Neuronal stem cell (in vitro differentiated cells): Measurements from ENCODE around the gene LSMEM2.

Experiments used
- DNase-seq: peaks from one replicate; pipeline ENCODE4 v3.0.0-alpha.2; 2013; ENCODE audit warnings: low spot score
- H2AFZ ChIP-seq: one replicate; pipeline ENCODE4 v1.6.1; 2013; ENCODE audit warnings: mild to moderate bottlenecking, low read length, inconsistent platforms
- H2AK5ac ChIP-seq: 2 replicates; pipeline ENCODE4 v1.6.1; 2013; ENCODE audit warnings: low read depth, mild to moderate bottlenecking, inconsistent platforms, low read length, moderate library complexity, mixed read lengths
- H2BK120ac ChIP-seq: 2 replicates; pipeline ENCODE4 v1.6.1; 2013; ENCODE audit warnings: low read depth, mild to moderate bottlenecking, inconsistent platforms, low read length, moderate library complexity, mixed read lengths
- H2BK12ac ChIP-seq: one replicate; pipeline ENCODE4 v1.6.1; 2013; ENCODE audit warnings: low read length, inconsistent platforms
- H2BK15ac ChIP-seq: 2 replicates; pipeline ENCODE4 v1.6.1; 2013; ENCODE audit warnings: mild to moderate bottlenecking, low read length, inconsistent platforms, mixed read lengths
- H2BK5ac ChIP-seq: one replicate; pipeline ENCODE4 v1.6.1; 2013; ENCODE audit warnings: inconsistent platforms, mild to moderate bottlenecking, low read length, moderate library complexity
- H3K14ac ChIP-seq: one replicate; pipeline ENCODE4 v1.6.1; 2013; ENCODE audit warnings: low read length, inconsistent platforms
- H3K18ac ChIP-seq: 2 replicates; pipeline ENCODE4 v1.6.1; 2013; ENCODE audit warnings: low read length, inconsistent platforms
- H3K23ac ChIP-seq: 2 replicates; pipeline ENCODE4 v1.6.1; 2013; ENCODE audit warnings: low read depth, mild to moderate bottlenecking, mixed read lengths, low read length, inconsistent platforms; ENCODE audit not compliant: poor library complexity
- H3K27ac ChIP-seq: replicated peaks from 3 replicates; pipeline ENCODE4 v1.5.1; 2013; ENCODE audit warnings: low read length, inconsistent platforms
- H3K27me3 ChIP-seq, 3 experiments: 2 replicates each; pipeline ENCODE4 v1.6.1; 2013; ENCODE audit warnings: low read length in 3 of 3, mild to moderate bottlenecking in 2 of 3, inconsistent platforms in 1 of 3, low read depth in 1 of 3, mixed read lengths in 1 of 3, moderate library complexity in 1 of 3; ENCODE audit not compliant: control insufficient read depth in 3 of 3, insufficient read depth in 3 of 3
- H3K36me3 ChIP-seq, 2 donors: replicated peaks in 1 of 2; 2 replicates each; pipeline ENCODE4 v1.6.1; 2013; ENCODE audit warnings: low read length in 2 of 2; ENCODE audit not compliant: control insufficient read depth in 2 of 2, insufficient read depth in 2 of 2
- H3K4ac ChIP-seq: 2 replicates; pipeline ENCODE4 v1.6.1; 2013; ENCODE audit warnings: inconsistent platforms, mild to moderate bottlenecking, low read length, moderate library complexity
- H3K4me1 ChIP-seq, 2 donors: 1 replicate in 1 of 2; 2 replicates in 1 of 2; pipeline ENCODE4 v1.6.1; 2013; ENCODE audit warnings: low read length in 2 of 2, low read depth in 1 of 2; ENCODE audit not compliant: control insufficient read depth in 2 of 2, insufficient read depth in 1 of 2
- H3K4me2 ChIP-seq: one replicate; pipeline ENCODE4 v1.6.1; 2013; ENCODE audit warnings: mild to moderate bottlenecking, low read length, inconsistent platforms; ENCODE audit not compliant: insufficient read depth, poor library complexity, severe bottlenecking
- H3K4me3 ChIP-seq, 2 donors: 2 replicates each; pipeline ENCODE4 v1.5.1; 2013; ENCODE audit warnings: low read length in 2 of 2, mild to moderate bottlenecking in 2 of 2, inconsistent platforms in 1 of 2, moderate library complexity in 1 of 2
- H3K79me1 ChIP-seq: one replicate; pipeline ENCODE4 v1.6.1; 2013; ENCODE audit warnings: low read depth, mild to moderate bottlenecking, inconsistent platforms, low read length, moderate library complexity
- H3K9ac ChIP-seq: one replicate; pipeline ENCODE4 v1.6.1; 2013; ENCODE audit warnings: mild to moderate bottlenecking, low read depth, low read length, inconsistent platforms; ENCODE audit not compliant: poor library complexity
- H3K9me3 ChIP-seq, 2 donors: replicated peaks in 1 of 2; 2 replicates each; pipeline versions ENCODE3 to v1.6.1; 2013; ENCODE audit warnings: low read length in 2 of 2, mild to moderate bottlenecking in 2 of 2, inconsistent platforms in 1 of 2, low read depth in 1 of 2, mixed read lengths in 1 of 2, moderate library complexity in 1 of 2; ENCODE audit not compliant: control insufficient read depth in 2 of 2, insufficient read depth in 1 of 2
- H4K8ac ChIP-seq: one replicate; pipeline ENCODE4 v1.6.1; 2013; ENCODE audit warnings: low read depth, mild to moderate bottlenecking, inconsistent platforms, low read length, moderate library complexity
- H4K91ac ChIP-seq: one replicate; pipeline ENCODE4 v1.6.1; 2013; ENCODE audit warnings: low read length, low read depth, mild to moderate bottlenecking, inconsistent platforms; ENCODE audit not compliant: poor library complexity
- whole genome bisulfite sequencing, 2 donors: extraction: QIAGEN DNeasy Blood & Tissue Kit; methylation state at CpG; one replicate each; pipeline ENCODE4 v1.1.7; 2013; ENCODE audit warnings: missing lambda C conversion rate in 2 of 2, mixed read lengths in 1 of 2; ENCODE audit not compliant: insufficient read length in 2 of 2, insufficient replicate concordance in 1 of 2; ENCODE audit errors: extremely low coverage in 2 of 2; 5-methylcytosine and 5-hydroxymethylcytosine counted together

LSMEM2 gene

DNA sequence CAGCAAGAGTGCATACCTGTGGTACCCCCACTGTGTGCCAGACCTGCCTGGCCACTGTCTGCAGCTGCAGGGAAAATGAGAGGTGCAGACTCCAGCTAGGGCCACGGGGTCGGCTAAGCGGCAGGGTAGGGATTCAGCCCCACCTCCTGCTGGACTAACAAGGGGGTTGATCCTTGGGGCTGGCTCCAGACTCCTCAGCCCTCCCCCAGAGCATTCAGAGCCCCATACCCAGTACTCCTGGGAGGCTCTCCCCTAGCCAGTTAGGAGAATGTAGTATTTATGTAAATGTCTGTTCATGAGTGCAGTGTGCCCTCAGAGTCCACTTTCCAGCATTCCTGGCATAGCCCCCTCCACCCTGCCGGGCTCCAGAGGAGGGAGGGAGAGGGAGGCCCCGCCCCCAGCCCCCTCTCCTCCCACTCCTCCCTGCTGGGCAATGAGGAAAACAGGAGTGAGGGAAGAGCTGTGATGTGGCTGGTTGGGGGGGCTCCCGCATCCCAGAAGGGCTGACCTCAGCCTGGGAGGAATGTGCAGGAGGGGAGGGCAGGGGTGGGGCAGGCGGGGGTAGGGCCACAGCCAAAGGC is 14.4 kb upstream of the LSMEM2 start:
- Histone ChIP-seq H4K91ac (peak overlapping the region; percentile 64), H2AFZ (peak overlapping the region; percentile 77), H3K14ac (peak overlapping the region; percentile 39), H3K4me1 (peaks cover 56 to 72% of the 10 kb centered on the region in 2 donors), H3K4me3 (no peak overlapping the region), H3K27ac (peak overlapping the region; percentile 95), H3K9me3 (no peaks in the 10 kb centered on the region), H3K4ac (no peak overlapping the region), H3K27me3 (no peaks in the 10 kb centered on the region), H2AK5ac (peak overlapping the region; percentile 66), H3K18ac (peak overlapping the region; percentile 89), H2BK15ac (peak overlapping the region; percentile 23), H2BK5ac (peak overlapping the region; percentile 80), H3K36me3 (peaks cover under 1 to 2% of the 10 kb centered on the region in 2 donors), H3K4me2 (peak overlapping the region; percentile 42), H3K23ac (no peak overlapping the region), H4K8ac (peak overlapping the region; percentile 99), H3K9ac (peak overlapping the region; percentile 32), H2BK12ac (peak overlapping the region; percentile 3), H3K79me1 (peaks cover 3% of the 10 kb centered on the region), H2BK120ac (peak overlapping the region; percentile 2)
- DNase-seq: peak; percentile 96
- WGBS, 2 donors: no CpG with 5 or more reads among the region's 7 CpGs

DNA sequence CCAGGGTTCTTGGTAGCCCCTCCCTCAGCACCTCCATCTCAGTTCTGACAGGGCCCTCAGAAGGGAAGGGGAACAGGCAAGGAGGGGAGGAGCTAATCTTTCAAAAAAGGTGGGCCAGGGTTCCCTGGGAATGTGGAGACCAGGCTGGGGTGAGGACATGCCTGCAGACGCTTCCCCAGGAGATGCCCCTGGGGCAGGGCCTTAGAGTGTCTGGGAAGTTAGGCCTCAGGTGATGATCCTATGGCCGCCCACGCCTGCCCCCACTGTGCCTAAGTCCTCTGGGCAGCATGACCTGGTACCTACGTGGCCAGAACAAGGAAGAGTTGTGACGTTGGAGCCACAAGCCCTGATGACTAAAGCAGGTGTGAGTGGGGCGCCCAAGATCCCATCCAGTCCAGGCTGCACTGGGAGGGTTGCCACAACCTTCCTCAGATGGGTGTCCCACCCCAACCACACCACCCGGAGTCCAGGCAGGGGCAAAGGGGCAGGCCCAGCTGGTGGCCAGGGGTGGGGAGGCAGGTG is 13.9 kb upstream of the LSMEM2 start:
- Histone ChIP-seq H3K27me3 (no peaks in the 10 kb centered on the region), H3K14ac (peak overlapping the region; percentile 39), H2AK5ac (peak overlapping the region; percentile 98), H3K4me3 (no peak overlapping the region), H3K9me3 (no peaks in the 10 kb centered on the region), H3K18ac (peak overlapping the region; percentile 99), H3K9ac (peak overlapping the region; percentile 34), H3K4ac (peak overlapping the region; percentile 87), H2BK120ac (peak overlapping the region; percentile 88), H3K4me2 (no peak overlapping the region), H4K91ac (peak overlapping the region; percentile 98), H2BK15ac (peak overlapping the region; percentile 94), H3K4me1 (peaks cover 55 to 74% of the 10 kb centered on the region in 2 donors), H2BK5ac (peak overlapping the region; percentile 99), H3K79me1 (peaks cover 3% of the 10 kb centered on the region), H3K23ac (peak overlapping the region; percentile 25), H2AFZ (peak overlapping the region; percentile 77), H2BK12ac (peak overlapping the region; percentile 97), H3K27ac (peak overlapping the region; percentile 82), H4K8ac (peak overlapping the region; percentile 77), H3K36me3 (no peaks in the 10 kb centered on the region)
- no peak for DNase-seq
- WGBS, 2 donors: no CpG with 5 or more reads among the region's 7 CpGs

DNA sequence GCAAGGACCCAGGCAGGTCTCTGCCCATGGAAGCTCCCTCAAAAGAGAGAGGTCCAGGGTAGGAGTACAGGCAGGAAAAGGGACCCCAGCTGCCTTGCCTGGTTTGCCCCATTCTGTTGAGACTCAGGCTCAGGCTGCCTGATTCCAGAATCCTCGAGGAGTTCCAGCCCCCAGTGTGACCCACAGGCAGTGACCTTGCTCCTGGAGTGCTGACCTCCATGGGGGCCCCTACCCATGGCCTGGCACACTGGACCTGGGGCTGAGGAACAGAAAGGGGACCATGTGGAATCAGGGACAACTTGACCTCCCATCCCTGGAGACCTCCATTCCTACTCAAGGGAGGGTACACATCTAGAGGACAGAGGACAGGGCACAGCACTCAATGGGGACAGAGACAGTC is 13.3 kb upstream of the LSMEM2 start:
- WGBS, 2 donors: no CpG with 5 or more reads among the region's 1 CpG

GRCh38 chr3:50266017-50266416 is 12.9 kb upstream of the LSMEM2 start:
- H3K14ac ChIP-seq: peak overlapping the region; percentile 27
- H3K79me1 ChIP-seq: peaks cover 3% of the 10 kb centered on the region
- no peak overlapping the region for H3K4me3 ChIP-seq
- H3K18ac ChIP-seq: peak overlapping the region; percentile 99
- H3K27me3 ChIP-seq: no peaks in the 10 kb centered on the region
- H2BK5ac ChIP-seq: peak overlapping the region; percentile 99
- no CpG with 5 or more reads among the region's 6 CpGs for WGBS, 2 donors
- H2BK12ac ChIP-seq: peak overlapping the region; percentile 67
- H3K4me1 ChIP-seq: peaks cover 46 to 66% of the 10 kb centered on the region in 2 donors
- H2AK5ac ChIP-seq: peak overlapping the region; percentile 98
- DNase-seq: no peak
- no peak overlapping the region for H2BK120ac ChIP-seq
- H3K9ac ChIP-seq: no peak overlapping the region
- peak overlapping the region; percentile 69 for H3K4ac ChIP-seq
- H2AFZ ChIP-seq: no peak overlapping the region
- H2BK15ac ChIP-seq: peak overlapping the region; percentile 94
- no peaks in the 10 kb centered on the region for H3K36me3 ChIP-seq
- no peaks in the 10 kb centered on the region for H3K9me3 ChIP-seq
- no peak overlapping the region for H4K91ac ChIP-seq
- H3K4me2 ChIP-seq: no peak overlapping the region
- H3K23ac ChIP-seq: no peak overlapping the region
- no peak overlapping the region for H3K27ac ChIP-seq
- peak overlapping the region; percentile 83 for H4K8ac ChIP-seq

More for the DNA sequence above, 13.3 kb upstream of the LSMEM2 start:
- Histone ChIP-seq H4K91ac (peak overlapping the region; percentile 98), H3K4me2 (no peak overlapping the region), H3K4ac (peak overlapping the region; percentile 69), H3K4me1 (peaks cover 51 to 71% of the 10 kb centered on the region in 2 donors), H2BK12ac (peak overlapping the region; percentile 97), H3K27ac (peak overlapping the region; percentile 82), H2BK5ac (peak overlapping the region; percentile 99), H3K36me3 (no peaks in the 10 kb centered on the region), H3K9me3 (no peaks in the 10 kb centered on the region), H2BK120ac (peak overlapping the region; percentile 88), H3K23ac (peak overlapping the region; percentile 25), H3K9ac (peak overlapping the region; percentile 44), H3K4me3 (no peak overlapping the region), H4K8ac (no peak overlapping the region), H3K18ac (peak overlapping the region; percentile 99), H2AK5ac (peak overlapping the region; percentile 98), H3K27me3 (no peaks in the 10 kb centered on the region), H2BK15ac (peak overlapping the region; percentile 94), H2AFZ (no peak overlapping the region), H3K14ac (no peak overlapping the region), H3K79me1 (peaks cover 3% of the 10 kb centered on the region)
- no peak for DNase-seq
